HG03565 (cell line): Measurements from ENCODE around the gene C4B.
"Not testable (repeated sequence)": the region's sequence is repeated elsewhere in the genome, so short reads cannot be mapped to it uniquely, and the experiment has no call there.

Experiments
- ATAC-seq: cut with Tn5 transposase; IDR thresholded peaks from one replicate; pipeline ENCODE4 v1.9.1; 2021; ENCODE audit warnings: mild to moderate bottlenecking, moderate library complexity; ENCODE audit not compliant: unreplicated experiment

The C4B gene

DNA sequence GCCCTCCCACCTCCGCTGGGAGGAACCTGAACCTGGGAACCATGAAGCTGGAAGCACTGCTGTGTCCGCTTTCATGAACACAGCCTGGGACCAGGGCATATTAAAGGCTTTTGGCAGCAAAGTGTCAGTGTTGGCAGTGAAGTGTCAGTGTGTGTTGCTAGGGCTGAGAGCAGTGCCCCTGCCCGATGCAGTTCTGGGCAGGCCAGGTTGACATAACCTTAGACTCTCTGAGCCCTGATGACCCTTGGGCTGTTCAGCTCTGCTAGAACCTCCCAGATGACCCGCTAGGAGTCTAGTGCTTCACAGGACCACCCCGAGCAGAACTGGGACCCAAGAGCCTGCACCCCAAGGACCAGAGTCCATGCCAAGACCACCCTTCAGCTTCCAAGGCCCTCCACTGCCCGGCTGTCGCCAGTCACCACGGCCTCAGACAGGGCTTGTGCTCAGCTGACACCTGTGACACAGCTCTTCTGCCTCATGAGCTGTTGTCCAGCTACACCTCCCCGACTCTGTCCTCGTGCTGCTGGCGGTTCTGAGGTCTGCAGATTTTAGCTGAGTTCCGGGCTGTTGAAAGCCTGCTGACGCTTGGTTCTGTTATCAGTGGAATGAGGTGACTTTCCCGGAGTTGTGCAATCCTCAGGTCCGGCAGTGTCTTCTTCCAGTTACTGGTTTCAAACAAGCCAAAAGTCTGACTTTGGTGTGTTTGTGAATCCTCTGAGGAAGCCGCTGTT lies 20.9 kb downstream of the C4B start:
- ATAC-seq, result not testable (repeated sequence)

DNA sequence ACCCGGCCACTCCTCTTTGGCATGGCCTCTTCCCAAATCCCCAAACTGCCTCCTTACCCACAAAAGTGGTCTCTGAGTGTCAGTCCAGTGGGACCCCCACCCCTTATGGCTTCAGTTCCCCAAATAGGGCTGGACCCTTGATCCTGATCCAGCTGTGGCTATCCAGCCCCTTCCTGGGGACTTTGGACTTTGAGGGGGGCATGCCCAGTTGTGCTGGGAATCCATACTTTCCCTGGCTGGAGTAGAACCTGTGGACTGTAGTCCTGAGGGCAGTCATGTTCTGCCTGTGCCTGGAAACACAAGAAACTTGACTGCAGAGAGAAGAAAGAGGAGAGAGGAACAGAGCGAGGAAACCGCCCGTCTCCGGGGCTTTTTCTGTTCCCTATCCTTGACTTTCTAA lies 22.5 kb downstream of the C4B start:
- not testable (repeated sequence) for ATAC-seq

DNA sequence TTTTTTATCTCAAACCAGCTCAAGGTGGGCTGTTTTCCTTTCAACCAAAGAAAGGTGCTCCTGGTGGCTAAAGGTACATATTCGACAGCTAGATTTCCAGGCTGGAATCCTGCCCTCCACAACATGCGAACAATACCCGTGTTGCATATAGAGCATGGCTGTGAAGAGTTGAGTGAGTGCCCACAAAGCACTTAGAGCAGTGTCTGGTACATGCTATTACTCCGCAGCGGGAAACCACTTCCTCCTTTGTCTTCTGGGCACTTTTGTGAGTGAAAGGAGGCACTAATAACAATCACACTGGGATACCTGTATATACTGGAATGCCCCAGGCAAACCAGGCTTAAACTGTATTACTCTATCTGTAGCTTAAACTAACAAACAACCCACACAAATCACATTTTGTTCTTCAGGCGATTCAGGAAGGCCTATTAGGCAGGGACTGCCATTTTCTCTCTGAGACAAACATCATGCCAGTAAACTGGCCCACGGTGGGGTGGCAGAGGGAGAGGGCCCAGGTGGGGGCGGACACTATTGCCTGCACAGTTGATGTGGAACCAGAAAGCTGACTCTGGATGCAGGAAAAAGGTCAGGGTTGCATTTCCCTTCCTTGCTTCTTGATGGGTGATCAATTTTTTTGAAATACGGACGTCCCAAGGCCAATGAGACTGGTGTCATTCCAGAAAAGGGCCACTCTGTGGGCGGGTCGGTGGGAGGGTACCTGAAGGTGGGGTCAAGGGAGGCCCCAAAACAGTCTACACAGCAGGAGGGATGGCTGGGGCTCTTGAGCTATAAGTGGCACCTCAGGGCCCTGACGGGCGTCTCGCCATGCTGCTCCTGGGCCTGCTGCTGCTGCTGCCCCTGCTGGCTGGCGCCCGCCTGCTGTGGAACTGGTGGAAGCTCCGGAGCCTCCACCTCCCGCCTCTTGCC lies 23.3 kb downstream of the C4B start, which contains the start of gene CYP21A2:
CYP21A2 (plus strand) TSS at position 818 of the 927 bp plus-strand sequence; CDS start at position 826, 8 bp downstream.
- ATAC-seq, result not testable (repeated sequence)

DNA sequence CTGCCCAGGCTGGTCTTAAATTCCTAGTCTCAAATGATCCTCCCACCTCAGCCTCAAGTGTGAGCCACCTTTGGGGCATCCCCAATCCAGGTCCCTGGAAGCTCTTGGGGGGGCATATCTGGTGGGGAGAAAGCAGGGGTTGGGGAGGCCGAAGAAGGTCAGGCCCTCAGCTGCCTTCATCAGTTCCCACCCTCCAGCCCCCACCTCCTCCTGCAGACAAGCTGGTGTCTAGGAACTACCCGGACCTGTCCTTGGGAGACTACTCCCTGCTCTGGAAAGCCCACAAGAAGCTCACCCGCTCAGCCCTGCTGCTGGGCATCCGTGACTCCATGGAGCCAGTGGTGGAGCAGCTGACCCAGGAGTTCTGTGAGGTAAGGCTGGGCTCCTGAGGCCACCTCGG lies 24.3 kb downstream of the C4B start:
- ATAC-seq, result not testable (repeated sequence)

DNA sequence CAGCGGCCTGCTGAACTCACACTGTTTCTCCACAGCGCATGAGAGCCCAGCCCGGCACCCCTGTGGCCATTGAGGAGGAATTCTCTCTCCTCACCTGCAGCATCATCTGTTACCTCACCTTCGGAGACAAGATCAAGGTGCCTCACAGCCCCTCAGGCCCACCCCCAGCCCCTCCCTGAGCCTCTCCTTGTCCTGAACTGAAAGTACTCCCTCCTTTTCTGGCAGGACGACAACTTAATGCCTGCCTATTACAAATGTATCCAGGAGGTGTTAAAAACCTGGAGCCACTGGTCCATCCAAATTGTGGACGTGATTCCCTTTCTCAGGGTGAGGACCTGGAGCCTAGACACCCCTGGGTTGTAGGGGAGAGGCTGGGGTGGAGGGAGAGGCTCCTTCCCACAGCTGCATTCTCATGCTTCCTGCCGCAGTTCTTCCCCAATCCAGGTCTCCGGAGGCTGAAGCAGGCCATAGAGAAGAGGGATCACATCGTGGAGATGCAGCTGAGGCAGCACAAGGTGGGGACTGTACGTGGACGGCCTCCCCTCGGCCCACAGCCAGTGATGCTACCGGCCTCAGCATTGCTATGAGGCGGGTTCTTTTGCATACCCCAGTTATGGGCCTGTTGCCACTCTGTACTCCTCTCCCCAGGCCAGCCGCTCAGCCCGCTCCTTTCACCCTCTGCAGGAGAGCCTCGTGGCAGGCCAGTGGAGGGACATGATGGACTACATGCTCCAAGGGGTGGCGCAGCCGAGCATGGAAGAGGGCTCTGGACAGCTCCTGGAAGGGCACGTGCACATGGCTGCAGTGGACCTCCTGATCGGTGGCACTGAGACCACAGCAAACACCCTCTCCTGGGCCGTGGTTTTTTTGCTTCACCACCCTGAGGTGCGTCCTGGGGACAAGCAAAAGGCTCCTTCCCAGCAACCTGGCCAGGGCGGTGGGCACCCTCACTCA lies 25.0 kb downstream of the C4B start:
- ATAC-seq, result not testable (repeated sequence)

DNA sequence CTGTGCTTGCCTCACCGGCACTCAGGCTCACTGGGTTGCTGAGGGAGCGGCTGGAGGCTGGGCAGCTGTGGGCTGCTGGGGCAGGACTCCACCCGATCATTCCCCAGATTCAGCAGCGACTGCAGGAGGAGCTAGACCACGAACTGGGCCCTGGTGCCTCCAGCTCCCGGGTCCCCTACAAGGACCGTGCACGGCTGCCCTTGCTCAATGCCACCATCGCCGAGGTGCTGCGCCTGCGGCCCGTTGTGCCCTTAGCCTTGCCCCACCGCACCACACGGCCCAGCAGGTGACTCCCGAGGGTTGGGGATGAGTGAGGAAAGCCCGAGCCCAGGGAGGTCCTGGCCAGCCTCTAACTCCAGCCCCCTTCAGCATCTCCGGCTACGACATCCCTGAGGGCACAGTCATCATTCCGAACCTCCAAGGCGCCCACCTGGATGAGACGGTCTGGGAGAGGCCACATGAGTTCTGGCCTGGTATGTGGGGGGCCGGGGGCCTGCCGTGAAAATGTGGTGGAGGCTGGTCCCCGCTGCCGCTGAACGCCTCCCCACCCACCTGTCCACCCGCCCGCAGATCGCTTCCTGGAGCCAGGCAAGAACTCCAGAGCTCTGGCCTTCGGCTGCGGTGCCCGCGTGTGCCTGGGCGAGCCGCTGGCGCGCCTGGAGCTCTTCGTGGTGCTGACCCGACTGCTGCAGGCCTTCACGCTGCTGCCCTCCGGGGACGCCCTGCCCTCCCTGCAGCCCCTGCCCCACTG lies 25.9 kb downstream of the C4B start:
- not testable (repeated sequence) for ATAC-seq

DNA sequence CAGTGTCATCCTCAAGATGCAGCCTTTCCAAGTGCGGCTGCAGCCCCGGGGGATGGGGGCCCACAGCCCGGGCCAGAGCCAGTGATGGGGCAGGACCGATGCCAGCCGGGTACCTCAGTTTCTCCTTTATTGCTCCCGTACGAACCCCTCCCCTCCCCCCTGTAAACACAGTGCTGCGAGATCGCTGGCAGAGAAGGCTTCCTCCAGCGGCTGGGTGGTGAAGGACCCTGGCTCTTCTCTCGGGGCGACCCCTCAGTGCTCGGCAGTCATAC lies 26.4 kb downstream of the C4B start:
- ATAC-seq, result not testable (repeated sequence)

DNA sequence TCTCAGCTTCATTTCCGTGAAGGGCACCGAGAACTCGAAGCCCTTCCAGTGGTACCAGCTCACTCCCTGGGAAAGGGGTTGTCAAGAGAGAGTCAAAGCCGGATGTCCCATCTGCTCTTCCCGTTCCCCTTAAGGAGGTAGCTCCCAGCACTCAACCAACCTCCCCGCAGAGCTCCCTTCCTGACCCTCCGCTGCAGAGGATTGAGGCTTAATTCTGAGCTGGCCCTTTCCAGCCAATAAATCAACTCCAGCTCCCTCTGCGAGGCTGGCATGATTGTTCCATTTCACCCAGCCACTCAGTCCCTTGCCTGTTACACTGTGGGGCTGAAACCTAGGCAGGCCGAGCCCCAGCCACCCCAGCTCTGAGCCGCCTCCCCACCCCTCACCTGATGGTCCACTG lies 26.8 kb downstream of the C4B start:
- ATAC-seq, result not testable (repeated sequence)

DNA sequence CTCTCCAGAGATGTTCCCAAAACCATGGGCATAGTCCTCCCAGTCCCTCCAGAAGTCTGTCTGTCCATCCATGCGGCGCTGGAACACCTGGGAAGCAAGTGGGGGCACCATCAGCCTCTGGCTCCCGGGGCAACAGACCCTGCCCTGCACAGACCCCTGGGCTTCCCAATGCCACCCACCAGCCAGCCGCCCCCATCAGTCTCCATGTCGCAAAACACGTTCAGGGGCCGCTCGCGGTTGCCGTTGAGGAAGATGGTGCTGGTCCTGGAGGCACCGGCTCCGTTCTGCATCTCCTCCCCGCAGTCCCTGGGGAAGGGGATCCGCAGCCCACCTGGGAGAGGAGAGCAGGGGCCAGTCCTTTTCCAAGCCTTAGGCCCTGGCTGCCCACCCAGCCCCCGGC lies 27.7 kb downstream of the C4B start:
- ATAC-seq, result not testable (repeated sequence)

DNA sequence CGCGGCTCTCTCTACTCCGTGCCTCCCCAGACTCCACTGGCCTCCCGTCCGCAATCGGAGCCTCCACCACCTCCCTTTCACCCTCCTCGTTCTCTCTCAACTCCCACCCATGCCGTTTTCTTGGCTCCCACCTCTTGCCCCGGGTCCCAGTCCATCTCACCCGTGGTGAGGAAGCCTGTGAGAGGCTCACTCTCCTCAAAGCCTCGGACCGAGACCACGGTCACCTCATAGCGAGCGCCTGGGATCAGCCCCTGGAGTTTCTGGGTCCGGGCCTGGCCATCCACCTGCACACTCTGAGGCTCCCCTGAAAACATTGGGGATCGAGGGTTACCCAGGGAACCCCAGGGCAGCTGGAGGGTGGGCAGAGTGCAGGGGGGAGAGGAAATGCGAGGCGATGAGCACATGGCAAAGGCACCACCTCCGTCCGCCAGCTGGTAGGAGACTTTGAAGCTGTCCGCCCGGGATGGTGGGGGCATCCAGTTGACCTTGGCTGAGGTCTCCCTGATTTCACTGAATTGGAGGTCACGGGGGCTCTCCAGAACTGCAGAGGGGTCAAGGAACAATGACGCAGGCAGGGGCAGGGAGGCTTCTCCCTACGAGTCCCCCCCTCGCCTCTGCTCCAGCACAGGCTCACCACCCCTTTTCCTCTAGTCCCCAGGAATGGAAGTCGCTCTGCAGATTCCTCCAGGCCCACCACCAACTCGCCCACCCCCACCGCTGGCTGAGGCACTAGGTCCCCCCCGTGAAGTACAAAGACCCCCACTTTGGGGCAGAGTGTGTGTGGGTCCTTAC lies 29.2 kb downstream of the C4B start:
- not testable (repeated sequence) for ATAC-seq

DNA sequence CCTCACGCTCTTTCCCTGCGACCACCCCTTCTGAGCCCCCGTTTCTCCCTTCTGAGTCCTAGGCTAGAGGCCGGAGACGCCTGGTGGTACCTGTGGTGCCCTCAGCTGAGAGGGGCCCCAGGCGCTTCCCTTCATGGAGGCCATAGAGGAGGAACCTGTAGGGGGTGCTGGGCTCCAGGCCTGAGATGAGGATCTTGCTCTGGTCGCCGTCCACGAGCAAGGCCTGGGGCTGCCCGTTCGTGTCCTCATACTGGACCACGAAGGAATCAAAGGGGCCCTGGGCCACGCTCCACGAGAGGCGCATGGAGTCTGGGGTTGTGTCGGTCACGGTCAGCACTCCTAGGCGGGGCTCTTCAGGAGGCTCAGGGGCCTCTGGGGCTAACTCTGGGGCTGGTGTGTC lies 30.3 kb downstream of the C4B start:
- ATAC-seq, result not testable (repeated sequence)

DNA sequence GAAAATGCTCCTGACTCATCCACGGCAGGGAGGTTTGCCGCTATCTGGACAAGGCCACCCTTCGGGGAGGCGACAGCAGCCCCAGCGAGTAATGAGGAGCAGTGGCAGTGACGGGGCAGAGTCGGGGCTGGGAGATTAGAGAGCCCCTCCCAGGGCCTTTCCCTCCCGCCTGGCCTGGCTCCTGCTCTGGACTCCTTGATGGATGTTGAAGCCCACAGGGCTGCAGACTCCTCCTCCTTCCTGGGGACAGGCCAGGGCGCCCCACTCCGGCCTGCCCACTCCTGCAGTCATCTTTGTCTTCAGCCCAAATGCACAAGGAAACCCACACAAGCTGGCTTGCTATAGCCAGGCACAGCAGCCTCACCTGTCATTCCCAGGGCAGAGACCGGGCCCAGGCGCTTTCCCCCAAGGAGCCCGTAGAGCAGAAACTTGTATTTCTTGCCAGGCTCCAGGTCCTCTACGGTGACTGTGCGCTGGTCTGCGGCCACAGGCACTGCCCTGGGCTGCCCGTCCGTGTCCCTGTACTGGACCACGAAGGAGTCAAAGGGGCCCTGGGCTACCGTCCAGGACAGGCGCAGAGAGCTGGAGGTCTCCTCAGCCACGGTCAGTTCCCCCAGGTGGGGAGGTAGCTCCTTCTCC lies 31.3 kb downstream of the C4B start:
- no peak for ATAC-seq

DNA sequence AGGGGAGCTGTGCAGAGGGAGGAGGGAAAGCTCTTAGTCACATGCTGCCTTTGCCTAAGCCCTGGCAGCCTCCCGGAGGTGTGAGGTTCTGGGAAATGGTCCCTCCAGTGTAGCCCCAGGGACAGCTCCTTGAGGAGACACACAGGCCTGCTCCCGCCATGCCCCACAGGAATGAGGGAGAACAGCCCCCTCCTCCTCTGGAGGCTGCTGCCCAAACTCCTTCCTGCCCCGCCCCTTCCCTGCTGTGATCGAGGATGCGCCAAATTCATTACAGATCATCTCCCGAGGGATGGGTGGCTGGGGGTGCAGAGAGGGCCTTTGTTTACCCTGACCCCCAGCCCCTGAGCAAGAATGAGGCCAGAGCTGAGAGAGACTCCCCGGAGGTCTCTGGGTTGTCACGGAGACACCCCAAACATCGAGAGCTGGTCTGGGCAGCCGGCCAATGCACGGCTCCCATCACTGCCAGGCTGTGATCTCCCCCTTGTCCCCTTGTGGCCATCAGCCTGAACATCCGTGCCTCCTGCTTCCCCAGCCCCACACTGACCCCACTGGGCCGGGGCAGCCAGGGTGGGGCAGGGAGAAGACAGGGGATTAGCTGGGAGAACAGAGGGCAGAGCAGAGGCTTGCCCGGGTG lies 32.0 kb downstream of the C4B start:
- ATAC-seq, result no peak

DNA sequence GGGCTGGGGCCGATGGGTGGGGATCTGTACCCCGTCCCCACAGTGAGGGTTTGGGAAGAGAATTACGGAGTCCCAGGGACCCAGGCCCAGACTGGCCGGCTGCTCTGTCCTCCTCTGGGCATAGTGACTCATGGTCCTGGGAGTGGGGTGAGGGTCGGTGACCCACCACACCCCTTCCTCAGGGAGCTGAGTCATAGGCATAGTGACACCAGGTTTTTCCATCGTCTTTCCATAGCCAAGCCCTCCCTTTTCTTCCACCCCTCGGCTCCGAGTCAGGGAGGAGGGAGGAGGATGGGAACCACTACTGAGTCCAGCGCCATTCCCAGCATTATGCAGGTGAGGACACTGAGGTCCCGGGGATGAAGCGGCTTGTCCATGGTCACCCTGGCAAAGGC lies 32.5 kb downstream of the C4B start:
- no peak for ATAC-seq

DNA sequence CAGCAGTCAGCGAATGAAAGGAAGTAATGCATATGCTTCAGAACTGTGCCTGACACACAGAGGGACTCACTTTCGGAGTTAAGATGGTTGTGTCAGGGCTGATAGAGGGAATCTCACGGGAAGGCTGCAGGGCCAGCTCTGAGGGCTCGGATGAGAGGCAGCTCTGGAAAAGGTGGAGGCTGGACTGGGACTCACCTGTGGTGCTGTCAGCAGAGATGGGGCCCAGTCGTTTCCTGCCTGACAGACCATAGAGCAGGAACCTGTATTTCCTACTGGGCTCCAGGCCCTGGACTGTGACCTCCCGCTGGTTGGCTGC lies 32.9 kb downstream of the C4B start:
- ATAC-seq, result no peak

DNA sequence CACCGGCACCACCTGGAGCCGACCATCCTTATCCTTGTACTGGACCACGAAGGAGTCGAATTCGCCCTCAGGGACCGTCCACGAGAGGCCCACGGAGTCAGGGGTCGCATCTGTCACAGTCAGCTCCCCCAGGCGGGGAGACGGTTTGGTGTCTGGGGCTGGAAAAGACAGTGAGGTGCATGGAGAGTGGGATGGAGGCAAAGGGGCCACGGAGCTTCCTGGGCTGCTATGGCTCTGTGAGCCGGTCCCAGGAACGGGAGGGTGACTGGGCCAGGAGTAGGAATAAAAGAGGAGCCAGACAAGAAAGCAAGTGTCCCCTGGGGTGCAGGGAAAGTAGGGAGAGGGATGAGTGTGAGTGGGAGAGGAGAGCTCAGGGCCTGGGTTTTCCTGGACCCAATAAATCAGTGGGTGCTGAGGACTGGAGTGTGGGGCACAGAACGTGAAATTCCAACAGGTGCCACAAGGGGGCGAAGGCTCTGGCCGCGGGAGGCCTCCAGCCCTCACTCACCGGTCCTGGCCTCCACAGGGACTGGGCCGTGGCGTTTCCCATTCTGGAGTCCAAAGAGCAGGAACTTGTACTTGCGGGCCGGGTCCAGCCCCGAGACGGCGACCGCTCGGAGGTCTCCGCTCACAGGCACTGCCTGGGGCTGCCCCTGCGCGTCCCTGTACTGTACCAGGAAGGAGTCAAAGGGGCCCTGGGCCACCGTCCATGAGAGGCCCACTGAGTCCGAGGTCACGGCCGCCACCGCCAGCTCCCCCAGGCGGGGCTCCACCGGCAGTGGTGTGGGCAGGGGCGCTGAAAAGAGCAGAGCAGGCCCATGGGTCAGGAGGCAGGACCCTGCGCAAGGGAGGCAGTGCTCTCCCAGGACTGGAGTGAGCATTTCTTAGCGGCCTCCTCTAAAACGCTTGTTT lies 33.5 kb downstream of the C4B start:
- ATAC-seq, result no peak

DNA sequence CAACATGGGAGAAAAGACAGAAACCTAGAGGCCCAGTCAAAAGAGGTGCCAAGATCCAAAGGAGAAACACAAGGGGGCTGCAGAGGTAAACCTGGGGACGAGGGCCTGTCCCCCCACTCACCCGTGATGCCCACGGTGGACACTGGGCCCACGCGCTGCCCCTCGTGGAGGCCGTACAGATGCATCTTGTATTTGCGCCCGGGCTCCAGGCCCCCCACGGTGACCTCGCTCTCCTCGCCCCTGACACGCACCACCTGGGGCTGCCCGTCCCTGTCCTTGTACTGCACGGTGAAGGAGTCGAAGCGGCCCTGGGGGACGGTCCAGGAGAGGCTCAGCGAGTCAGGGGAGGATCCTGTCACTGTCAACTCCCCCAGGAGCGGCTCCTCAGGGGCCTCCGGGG lies 34.6 kb downstream of the C4B start:
- ATAC-seq, result not testable (repeated sequence)

DNA sequence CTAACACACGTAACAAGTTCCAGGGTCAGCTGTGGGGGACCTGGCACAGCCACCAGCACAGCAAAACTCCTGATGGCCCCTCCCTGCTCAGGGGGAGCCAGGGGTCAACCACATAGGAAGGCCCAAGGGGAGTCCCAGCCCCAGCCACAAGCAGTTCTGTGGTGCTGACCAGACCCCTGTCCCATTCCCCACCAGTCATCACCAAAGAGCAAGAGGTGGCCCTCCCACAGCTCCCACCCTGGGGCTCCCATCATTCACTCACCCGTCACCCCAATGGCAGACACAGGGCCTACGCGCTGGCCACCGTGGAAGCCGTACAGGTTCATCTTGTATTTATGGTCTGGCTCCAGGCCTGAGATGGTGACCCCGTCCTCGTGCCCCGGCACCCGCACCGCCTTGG lies 35.1 kb downstream of the C4B start:
- ATAC-seq, result not testable (repeated sequence)
